H9 (cell line): ENCODE results near the gene NPAS3. TPM values are rescaled to one million over a fixed set of nuclear protein-coding genes. Genes with fewer than 3 reads are reported as not detected.
A peak's percentile ranks its signal among the peaks of the same experiment; 100 is the strongest.

ENCODE experiments used
- DNase-seq: peaks from one replicate; pipeline ENCODE4 v3.0.0-alpha.2; 2017
- H2AFZ ChIP-seq: one replicate; pipeline ENCODE4 v1.6.1; 2013; ENCODE audit warnings: mild to moderate bottlenecking, low read length, control low read depth, moderate library complexity
- H2AK5ac ChIP-seq: 2 replicates; pipeline ENCODE4 v1.6.1; 2013; ENCODE audit warnings: low read length, control low read depth, mixed read lengths; ENCODE audit not compliant: insufficient read length
- H2BK120ac ChIP-seq: one replicate; pipeline ENCODE4 v1.6.1; 2013; ENCODE audit warnings: low read depth, mild to moderate bottlenecking, low read length, control low read depth, inconsistent platforms; ENCODE audit not compliant: poor library complexity, severe bottlenecking
- H2BK12ac ChIP-seq: 2 replicates; pipeline ENCODE4 v1.6.1; 2013; ENCODE audit warnings: low read length, control low read depth, mixed read lengths, low read depth; ENCODE audit not compliant: insufficient read length
- H2BK15ac ChIP-seq: 2 replicates; pipeline ENCODE4 v1.6.1; 2013; ENCODE audit warnings: low read depth, low read length, control low read depth
- H2BK20ac ChIP-seq: one replicate; pipeline ENCODE4 v1.6.1; 2013; ENCODE audit warnings: low read depth, mild to moderate bottlenecking, low read length, control low read depth, inconsistent platforms; ENCODE audit not compliant: poor library complexity, severe bottlenecking
- H2BK5ac ChIP-seq: 2 replicates; pipeline ENCODE4 v1.6.1; 2013; ENCODE audit warnings: low read length, control low read depth, mixed read lengths; ENCODE audit not compliant: insufficient read length
- H3K14ac ChIP-seq: 2 replicates; pipeline ENCODE4 v1.6.1; 2013; ENCODE audit warnings: low read length, control low read depth; ENCODE audit not compliant: insufficient read depth
- H3K18ac ChIP-seq: 2 replicates; pipeline ENCODE4 v1.6.1; 2013; ENCODE audit warnings: low read depth, mild to moderate bottlenecking, mixed read lengths, low read length, control low read depth; ENCODE audit not compliant: insufficient read length
- H3K23ac ChIP-seq: 2 replicates; pipeline ENCODE4 v1.6.1; 2013; ENCODE audit warnings: low read length, control low read depth, mixed read lengths, low read depth; ENCODE audit not compliant: insufficient read length
- H3K23me2 ChIP-seq: 2 replicates; pipeline ENCODE4 v1.6.1; 2013; ENCODE audit warnings: low read depth, mild to moderate bottlenecking, mixed read lengths, low read length, control low read depth; ENCODE audit not compliant: insufficient read length, poor library complexity, severe bottlenecking
- H3K27ac ChIP-seq: 2 replicates; pipeline ENCODE4 v1.5.1; 2013; ENCODE audit warnings: low read length, control low read depth, mixed read lengths, low read depth; ENCODE audit not compliant: insufficient read length
- H3K27me3 ChIP-seq: 2 replicates; pipeline ENCODE4 v1.6.1; 2013; ENCODE audit warnings: low read length, control low read depth, inconsistent platforms; ENCODE audit not compliant: insufficient read depth
- H3K4ac ChIP-seq: 2 replicates; pipeline ENCODE4 v1.6.1; 2013; ENCODE audit warnings: low read depth, mild to moderate bottlenecking, control low read depth, inconsistent platforms, low read length, moderate library complexity
- H3K4me1 ChIP-seq: 2 replicates; pipeline ENCODE4 v1.6.1; 2013; ENCODE audit warnings: low read length, control low read depth, inconsistent platforms; ENCODE audit not compliant: insufficient read depth
- H3K4me2 ChIP-seq: 2 replicates; pipeline ENCODE4 v1.6.1; 2013; ENCODE audit warnings: low read length, control low read depth, mixed read lengths; ENCODE audit not compliant: insufficient read length, insufficient read depth
- H3K56ac ChIP-seq: 2 replicates; pipeline ENCODE4 v1.6.1; 2013; ENCODE audit warnings: low read depth, mild to moderate bottlenecking, mixed read lengths, low read length, control low read depth; ENCODE audit not compliant: insufficient read length
- H3K79me1 ChIP-seq: 2 replicates; pipeline ENCODE4 v1.6.1; 2013; ENCODE audit warnings: low read depth, mild to moderate bottlenecking, moderate library complexity, low read length, control low read depth, inconsistent platforms; ENCODE audit not compliant: insufficient read depth, poor library complexity, severe bottlenecking
- H3K79me2 ChIP-seq: 2 replicates; pipeline ENCODE4 v1.6.1; 2013; ENCODE audit warnings: low read length, control low read depth, inconsistent platforms; ENCODE audit not compliant: insufficient read depth
- H3K9ac ChIP-seq: 2 replicates; pipeline ENCODE4 v1.6.1; 2013; ENCODE audit warnings: low read length, control low read depth, mixed read lengths; ENCODE audit not compliant: insufficient read length; ENCODE audit errors: extremely low read depth
- H3K9me3 ChIP-seq: one replicate; pipeline ENCODE4 v1.6.1; 2013; ENCODE audit warnings: low read depth, low read length, inconsistent platforms; ENCODE audit not compliant: control insufficient read depth
- H3T11ph ChIP-seq: one replicate; pipeline ENCODE4 v1.6.1; 2013; ENCODE audit warnings: mild to moderate bottlenecking, low read length, control low read depth, inconsistent platforms
- H4K20me1 ChIP-seq: one replicate; pipeline ENCODE4 v1.6.1; 2013; ENCODE audit not compliant: control insufficient read depth, insufficient read length, insufficient read depth
- H4K5ac ChIP-seq: 2 replicates; pipeline ENCODE4 v1.6.1; 2013; ENCODE audit warnings: low read depth, mild to moderate bottlenecking, mixed read lengths, low read length, control low read depth; ENCODE audit not compliant: insufficient read length
- H4K8ac ChIP-seq: replicated peaks from 2 replicates; pipeline ENCODE4 v1.6.1; 2013; ENCODE audit warnings: low read length, control low read depth, mixed read lengths, low read depth; ENCODE audit not compliant: insufficient read length
- H4K91ac ChIP-seq: 2 replicates; pipeline ENCODE4 v1.6.1; 2013; ENCODE audit warnings: low read depth, mild to moderate bottlenecking, moderate library complexity, mixed read lengths, low read length, control low read depth; ENCODE audit not compliant: insufficient read length
- H3K27ac Mint-ChIP-seq, 3 experiments: 2 replicates in 2 of 3; 3 replicates in 1 of 3; pipeline ENCODE4 v1.8.0; 2020 to 2021; ENCODE audit warnings: mixed read lengths in 3 of 3, mild to moderate bottlenecking in 1 of 3, moderate library complexity in 1 of 3
- H3K27me3 Mint-ChIP-seq: 2 replicates; pipeline ENCODE4 v1.8.0; 2021; ENCODE audit warnings: low read depth, mild to moderate bottlenecking, moderate library complexity, mixed read lengths
- H3K36me3 Mint-ChIP-seq, 3 experiments: 2 replicates in 2 of 3; 3 replicates in 1 of 3; pipeline ENCODE4 v1.8.0; 2020 to 2021; ENCODE audit warnings: low read depth in 3 of 3, mixed read lengths in 3 of 3; ENCODE audit not compliant: insufficient read depth in 1 of 3
- H3K4me1 Mint-ChIP-seq, 2 experiments: 2 replicates each; pipeline ENCODE4 v1.8.0; 2020; ENCODE audit warnings: mixed read lengths in 2 of 2
- H3K4me3 Mint-ChIP-seq, 2 experiments: 2 replicates in 1 of 2; 3 replicates in 1 of 2; pipeline ENCODE4 v1.8.0; 2020 to 2021; ENCODE audit warnings: mild to moderate bottlenecking in 2 of 2, mixed read lengths in 2 of 2, moderate library complexity in 1 of 2
- H3K9me3 Mint-ChIP-seq, 2 experiments: 2 replicates in 1 of 2; 3 replicates in 1 of 2; pipeline ENCODE4 v1.8.0; 2020; ENCODE audit warnings: mild to moderate bottlenecking in 2 of 2, mixed read lengths in 2 of 2, moderate library complexity in 1 of 2
- CTCF ChIP-seq: fragments of 200-600 bp; sonication (generic); conservative IDR thresholded peaks from 3 replicates; pipeline ENCODE4 v1.8.0; 2021; ENCODE audit warnings: antibody characterized with exemption, mild to moderate bottlenecking
- WGBS: extraction: QIAGEN DNeasy Blood & Tissue Kit; methylation state at CpG from one replicate; pipeline ENCODE4 v1.1.7; 2013; ENCODE audit warnings: missing lambda C conversion rate, low lambda C conversion rate, mixed read lengths; ENCODE audit not compliant: insufficient read length; ENCODE audit errors: extremely low coverage; 5-methylcytosine and 5-hydroxymethylcytosine counted together
- total RNA-seq: library from RNA; stranded (reverse); gene quantifications from 2 replicates; pipeline ENCODE4 v1.2.1, GENCODE V29; 2021

NPAS3 gene
- total RNA-seq, 1 experiment from 2014 or later = 0.17 TPM

- H3K14ac ChIP-seq = no peak overlapping the region
- no peak overlapping the region for H3K56ac ChIP-seq
- no peaks in the 10 kb centered on the region for H3K9me3 ChIP-seq
- no peak overlapping the region for H2BK5ac ChIP-seq
- H3K4me2 ChIP-seq = no peak overlapping the region
- H3K9me3 Mint-ChIP-seq = no peaks in the 10 kb centered on the region
- no peak overlapping the region for H2AK5ac ChIP-seq
- H3K23me2 ChIP-seq = no peaks in the 10 kb centered on the region
- H3T11ph ChIP-seq = no peak overlapping the region
- H3K4me1 Mint-ChIP-seq = peaks cover 35% of the 10 kb centered on the region in 2 experiments
- no peak overlapping the region for H4K8ac ChIP-seq
- no peak overlapping the region for H2BK120ac ChIP-seq
- H3K4ac ChIP-seq = no peak overlapping the region
- H4K91ac ChIP-seq = no peak overlapping the region
- H4K20me1 ChIP-seq = no peaks in the 10 kb centered on the region
- WGBS = no CpG with 5 or more reads among the region's 7 CpGs
- no peak overlapping the region for H3K9ac ChIP-seq
- H2BK20ac ChIP-seq = no peak overlapping the region
- peak overlapping the region in 1 of 3 experiments; percentile 1; a peak in 2 of 7 replicates for H3K27ac Mint-ChIP-seq
- no peak for DNase-seq
- no peaks in the 10 kb centered on the region for H3K27me3 ChIP-seq
- H3K79me1 ChIP-seq = no peaks in the 10 kb centered on the region
- H3K4me3 Mint-ChIP-seq = peak overlapping the region in 1 of 2 experiments; percentile 3; a peak in 1 of 5 replicates
- H3K36me3 Mint-ChIP-seq = no peaks in the 10 kb centered on the region; a peak in 1 of 7 replicates
- H4K5ac ChIP-seq = no peak overlapping the region
- no peak overlapping the region for H2AFZ ChIP-seq
- no peak for TF ChIP-seq CTCF
- H3K27ac ChIP-seq = no peak overlapping the region
- H3K4me1 ChIP-seq = peaks cover 2% of the 10 kb centered on the region; the same call in 1 of the 2 replicates
- H3K27me3 Mint-ChIP-seq = no peaks in the 10 kb centered on the region; the same call in 1 of the 2 replicates
- H3K79me2 ChIP-seq = no peaks in the 10 kb centered on the region
- no peak overlapping the region for H3K18ac ChIP-seq
- no peak overlapping the region for H3K23ac ChIP-seq
- H2BK15ac ChIP-seq = no peak overlapping the region
- H2BK12ac ChIP-seq = no peak overlapping the region
These were observed 912.1 kb downstream of the NPAS3 start for GRCh38 chr14:33850826-33851225.
